AG09319 (cell line): Measurements from ENCODE around the gene CD1B.
"Not testable (repeated sequence)": the region's sequence is repeated elsewhere in the genome, so short reads cannot be mapped to it uniquely, and the experiment has no call there.

Experiments used
- DNase-seq: peaks from one replicate; pipeline ENCODE4 v3.0.0-alpha.2; 2010; ENCODE audit warnings: low read depth; ENCODE audit errors: extremely low read depth
- TF ChIP-seq, protein P1 (sequence below): IDR thresholded peaks from 2 replicates; pipeline ENCODE4 v1.5.1; 2011; ENCODE audit warnings: low read depth, mild to moderate bottlenecking, inconsistent platforms, low read length, moderate library complexity

The CD1B gene

DNA sequence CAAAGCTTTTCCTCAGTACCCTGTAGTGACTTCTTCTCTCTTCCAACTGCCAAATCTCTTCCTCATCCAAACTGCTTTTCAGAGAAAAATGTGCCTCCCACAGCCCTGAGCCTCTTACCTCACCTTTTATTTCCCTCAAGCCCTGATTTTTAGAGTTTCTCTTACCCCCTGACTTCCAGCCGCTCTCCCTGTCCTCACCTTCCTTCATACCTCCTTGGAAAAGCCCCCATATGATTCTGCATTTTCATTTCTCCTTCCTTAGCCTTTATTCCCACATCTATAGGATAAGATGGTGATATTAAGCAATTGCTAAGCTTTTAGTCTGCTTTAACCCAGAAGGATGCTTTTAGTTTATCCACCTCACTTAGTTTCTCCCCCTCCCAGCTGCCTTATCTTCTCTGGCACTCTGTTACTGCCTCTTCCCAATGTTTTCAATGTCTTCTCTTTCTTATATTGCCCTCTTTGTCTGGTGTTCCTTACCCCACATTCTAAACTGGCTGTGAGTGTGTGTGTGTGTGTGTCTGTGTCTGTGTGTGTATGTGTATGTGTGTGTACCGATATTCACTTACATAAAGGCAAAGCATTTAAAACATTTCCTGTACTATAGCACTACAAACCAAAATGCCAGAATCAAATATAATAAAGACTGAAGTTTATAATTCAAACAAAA is at the start of gene CD1B:
TSS of gene CD1B (minus strand) at position 51 of the 670 bp plus-strand sequence. CDS start 108 bp downstream, outside the sequence.
- TF ChIP-seq, protein P1, sequence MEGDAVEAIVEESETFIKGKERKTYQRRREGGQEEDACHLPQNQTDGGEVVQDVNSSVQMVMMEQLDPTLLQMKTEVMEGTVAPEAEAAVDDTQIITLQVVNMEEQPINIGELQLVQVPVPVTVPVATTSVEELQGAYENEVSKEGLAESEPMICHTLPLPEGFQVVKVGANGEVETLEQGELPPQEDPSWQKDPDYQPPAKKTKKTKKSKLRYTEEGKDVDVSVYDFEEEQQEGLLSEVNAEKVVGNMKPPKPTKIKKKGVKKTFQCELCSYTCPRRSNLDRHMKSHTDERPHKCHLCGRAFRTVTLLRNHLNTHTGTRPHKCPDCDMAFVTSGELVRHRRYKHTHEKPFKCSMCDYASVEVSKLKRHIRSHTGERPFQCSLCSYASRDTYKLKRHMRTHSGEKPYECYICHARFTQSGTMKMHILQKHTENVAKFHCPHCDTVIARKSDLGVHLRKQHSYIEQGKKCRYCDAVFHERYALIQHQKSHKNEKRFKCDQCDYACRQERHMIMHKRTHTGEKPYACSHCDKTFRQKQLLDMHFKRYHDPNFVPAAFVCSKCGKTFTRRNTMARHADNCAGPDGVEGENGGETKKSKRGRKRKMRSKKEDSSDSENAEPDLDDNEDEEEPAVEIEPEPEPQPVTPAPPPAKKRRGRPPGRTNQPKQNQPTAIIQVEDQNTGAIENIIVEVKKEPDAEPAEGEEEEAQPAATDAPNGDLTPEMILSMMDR: no peak
- no peak for DNase-seq

DNA sequence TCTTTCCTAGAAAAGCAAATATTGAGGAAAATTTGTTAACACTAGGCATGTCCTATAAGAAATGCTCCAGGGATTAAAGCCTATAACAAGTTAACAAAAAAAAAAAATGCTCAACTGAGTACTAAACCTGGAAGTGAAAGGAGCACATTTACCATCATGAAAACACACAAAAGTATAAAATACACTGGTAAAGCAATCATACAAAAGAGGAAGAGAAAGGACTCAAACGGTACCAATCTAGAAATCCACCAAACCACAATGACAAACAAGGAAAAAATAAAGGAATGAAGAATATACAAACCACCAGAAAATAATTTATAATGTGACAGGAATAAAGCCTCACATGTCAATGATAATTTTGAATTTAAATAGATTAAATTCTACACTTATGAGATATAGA is 43.5 kb upstream of the CD1B start:
- DNase-seq: no peak
- TF ChIP-seq, protein P1: no peak

DNA sequence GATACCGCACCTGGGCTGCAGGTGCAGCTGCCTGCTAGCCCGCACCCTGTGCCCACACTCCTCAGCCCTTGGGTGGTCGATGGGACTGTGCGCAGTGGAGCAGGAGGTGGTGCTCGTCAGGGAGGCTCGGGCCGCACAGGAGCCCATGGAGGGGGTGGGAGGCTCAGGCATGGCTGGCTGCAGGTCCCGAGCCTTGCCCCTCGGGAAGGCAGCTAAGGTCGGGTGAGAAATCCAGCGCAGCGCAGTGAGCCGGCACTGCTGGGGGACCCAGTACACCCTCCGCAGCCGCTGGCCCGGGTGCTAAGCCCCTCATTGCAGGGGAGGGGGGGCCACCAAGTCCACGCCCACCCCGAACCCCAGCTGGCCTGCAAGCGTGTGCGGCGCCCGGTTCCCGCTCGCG is 42.8 kb upstream of the CD1B start:
- DNase-seq: not testable (repeated sequence)

DNA sequence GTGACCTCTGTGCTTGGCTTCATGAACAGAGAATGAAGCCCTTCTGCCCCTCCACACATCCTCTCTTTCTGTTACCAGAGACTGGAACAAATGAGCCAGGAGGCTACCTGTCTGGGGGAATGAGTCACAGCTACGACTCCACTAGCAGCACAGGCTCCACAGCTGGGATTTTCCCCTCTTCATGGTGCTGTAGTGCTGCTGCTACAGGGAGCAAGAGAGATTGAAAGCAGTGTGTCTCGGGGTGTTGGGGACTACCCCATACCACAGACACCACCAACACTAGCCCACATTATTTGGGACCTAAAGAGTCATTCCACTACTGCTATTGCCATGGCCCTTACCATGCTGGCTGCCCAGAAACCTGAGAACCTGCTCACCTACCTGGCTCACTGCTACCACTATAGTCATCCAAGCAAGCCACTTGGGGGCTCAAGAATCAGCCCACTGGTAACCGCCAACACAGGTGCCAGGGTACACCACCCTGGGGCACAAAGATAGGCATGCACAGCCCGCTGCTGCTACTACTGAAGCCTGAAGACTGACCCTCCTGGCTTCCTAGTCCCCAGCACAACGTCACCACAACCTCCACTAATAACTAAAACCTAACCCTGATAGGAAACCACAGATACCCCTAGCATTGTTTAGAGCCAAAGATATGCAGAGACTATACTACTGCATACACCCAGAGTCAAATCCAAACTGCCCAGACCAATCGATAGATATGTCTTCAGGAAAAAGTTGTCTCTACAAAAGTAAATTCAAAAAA is 40.0 kb upstream of the CD1B start:
- TF ChIP-seq, protein P1: no peak
- no peak for DNase-seq

DNA sequence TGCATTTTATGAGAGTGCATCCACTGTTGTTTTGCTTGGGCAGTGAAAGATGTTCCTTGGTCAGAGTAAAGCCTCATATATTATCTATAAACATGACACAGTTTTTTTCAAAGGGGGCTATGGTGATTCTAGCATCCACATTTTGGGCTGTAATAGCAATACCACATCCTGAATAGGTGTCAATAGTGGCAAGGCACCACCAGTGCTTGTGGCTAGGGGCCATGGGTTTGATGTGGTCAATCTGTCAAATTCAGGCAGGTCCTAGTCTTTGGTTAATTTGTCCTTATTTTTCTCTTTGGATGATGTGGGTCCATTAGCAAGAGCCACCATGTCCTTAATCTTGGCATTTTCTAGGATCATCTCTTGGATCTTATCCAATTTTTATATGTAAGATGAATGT is 35.5 kb upstream of the CD1B start:
- no peak for DNase-seq
- TF ChIP-seq, protein P1: no peak

DNA sequence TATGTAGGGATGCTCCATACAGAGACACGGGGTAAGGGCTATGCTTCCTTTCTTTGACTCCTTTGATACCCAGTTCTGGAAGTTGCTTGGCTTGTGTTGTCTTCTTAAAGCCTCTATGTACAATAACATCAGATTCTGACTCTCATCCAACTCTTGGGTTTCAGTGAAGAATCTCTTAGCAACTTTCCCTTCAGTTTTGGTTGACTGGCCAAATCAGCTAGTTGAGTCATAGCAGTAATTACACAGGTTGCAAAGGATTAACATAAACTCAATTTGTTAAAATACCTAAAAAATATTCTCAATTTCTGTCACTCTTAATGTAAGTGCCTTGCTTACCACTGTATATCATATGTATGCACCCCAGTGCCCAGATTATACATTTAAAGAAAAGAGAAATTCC is 31.6 kb upstream of the CD1B start:
- TF ChIP-seq, protein P1: no peak
- no peak for DNase-seq

DNA sequence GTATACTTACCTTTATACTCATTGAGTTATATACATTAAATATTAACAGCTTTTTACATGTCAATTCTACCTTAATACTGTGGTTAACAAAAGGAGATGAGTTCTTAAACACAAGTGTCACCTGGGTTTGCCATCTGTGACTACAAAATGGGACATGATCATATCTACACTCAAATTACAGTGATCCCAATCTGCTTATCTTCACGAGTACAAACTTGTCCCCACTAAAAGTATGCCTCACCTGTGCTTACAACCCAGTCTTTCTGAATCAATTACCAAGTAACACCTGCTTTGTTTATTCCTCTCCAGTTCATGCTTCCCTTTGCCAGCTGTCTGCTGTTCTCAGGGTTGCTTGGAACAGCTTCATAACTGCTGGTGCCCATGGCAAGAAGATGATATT is 31.2 kb upstream of the CD1B start:
- DNase-seq: no peak

More for the DNA sequence above, 31.2 kb upstream of the CD1B start:
- TF ChIP-seq, protein P1: no peak
